Adipose tissue (tissue), 3 donors: ENCODE results near the gene CCNJL. TPM values are rescaled to one million over a fixed set of nuclear protein-coding genes. Genes with fewer than 3 reads are reported as not detected.
"Not testable (repeated sequence)": the region's sequence is repeated elsewhere in the genome, so short reads cannot be mapped to it uniquely, and the experiment has no call there.

ENCODE experiments used
- H3K27ac ChIP-seq: one replicate; pipeline ENCODE4 v1.5.1; 2013; ENCODE audit warnings: low read depth, low read length
- WGBS, 3 donors: extraction: QIAGEN DNeasy Blood & Tissue Kit; methylation state at CpG; one replicate each; pipeline ENCODE4 v1.1.7; 2013; 5-methylcytosine and 5-hydroxymethylcytosine counted together
- polyA plus RNA-seq, 3 donors: library from polyadenylated mRNA; stranded (reverse); fragments of 200-250 nt; gene quantifications; one replicate each; pipeline ENCODE4 v1.2.3, GENCODE V29; 2013
- donor health status: healthy with polysubstance abuse.
- donor health status: Bipolar disorder and iron deficiency.
- donor health status: healthy.

The CCNJL gene
- polyA plus RNA-seq, 3 donors, result 0.09 to 1.3 (median 0.89) TPM

- no peak overlapping the region for H3K27ac ChIP-seq
- WGBS, 3 donors, result 74 to 81% (median 78%) methylated on average over 2 of the region's 2 CpGs
Measured at GRCh38 chr5:160250826-160251225, 61.5 kb downstream of the CCNJL start.

GRCh38 chr5:160250226-160250625 lies 62.1 kb downstream of the CCNJL start:
- 90 to 98% (median 94%) methylated on average over 5 of the region's 5 CpGs for WGBS, 3 donors
- H3K27ac ChIP-seq, result no peak overlapping the region

GRCh38 chr5:160249570-160249969 lies 62.8 kb downstream of the CCNJL start:
- 96 to 100% (median 100%) methylated on average over 1 of the region's 1 CpG for WGBS, 3 donors
- H3K27ac ChIP-seq, result not testable (repeated sequence)

GRCh38 chr5:160245506-160246086 lies 66.8 kb downstream of the CCNJL start:
- no peak overlapping the region for H3K27ac ChIP-seq
- 74 to 86% (median 77%) methylated on average over 9 of the region's 9 CpGs for WGBS, 3 donors

- whole genome bisulfite sequencing, 3 donors, result 72 to 92% (median 89%) methylated on average over 3 of the region's 3 CpGs
Measured at GRCh38 chr5:160242145-160242544, 70.2 kb downstream of the CCNJL start.

GRCh38 chr5:160240350-160240749 lies 72.0 kb downstream of the CCNJL start:
- H3K27ac ChIP-seq, result no peak overlapping the region
- 30 to 43% (median 31%) methylated on average over 3 of the region's 3 CpGs for WGBS, 3 donors

More at GRCh38 chr5:160242145-160242544, 70.2 kb downstream of the CCNJL start:
- H3K27ac ChIP-seq, result no peak overlapping the region

GRCh38 chr5:160237571-160238093 lies 74.7 kb downstream of the CCNJL start:
- WGBS, 3 donors, result 75 to 82% (median 79%) methylated on average over 5 of the region's 5 CpGs
- no peak overlapping the region for H3K27ac ChIP-seq

- H3K27ac ChIP-seq, result no peak overlapping the region
- WGBS, 3 donors, result 66 to 88% (median 81%) methylated on average over 4 to 5 of the region's 5 CpGs
Measured at GRCh38 chr5:160235731-160236130, 76.6 kb downstream of the CCNJL start.

- H3K27ac ChIP-seq, result no peak overlapping the region
- 71 to 92% (median 81%) methylated on average over 5 of the region's 5 CpGs for WGBS, 3 donors
Measured at GRCh38 chr5:160233215-160233614, 79.1 kb downstream of the CCNJL start.

- no peak overlapping the region for H3K27ac ChIP-seq
- WGBS, 3 donors, result 86 to 92% (median 87%) methylated on average over 10 of the region's 10 CpGs
Measured at GRCh38 chr5:160231783-160232342, 80.5 kb downstream of the CCNJL start.

- 74 to 80% (median 75%) methylated on average over 9 of the region's 9 CpGs for WGBS, 3 donors
- no peak overlapping the region for H3K27ac ChIP-seq
Measured at GRCh38 chr5:160230686-160231527, 81.5 kb downstream of the CCNJL start.

- H3K27ac ChIP-seq, result no peak within 1 kb of the TSS
- 72 to 75% (median 72%) methylated on average over 7 of the region's 7 CpGs for WGBS, 3 donors
Measured at GRCh38 chr5:160229190-160229742, 83.1 kb downstream of the CCNJL start, which contains the start of gene FABP6. FABP6 (plus strand) TSS chr5:160229506; CDS start chr5:160229558, 52 bp downstream.

- no peak overlapping the region for H3K27ac ChIP-seq
- 85 to 98% (median 91%) methylated on average over 2 of the region's 2 CpGs for WGBS, 3 donors
Measured at GRCh38 chr5:160227012-160227411, 85.4 kb downstream of the CCNJL start.

GRCh38 chr5:160221082-160221481 lies 91.3 kb downstream of the CCNJL start:
- no peak overlapping the region for H3K27ac ChIP-seq
- WGBS, 3 donors, result 79 to 87% (median 84%) methylated on average over 3 of the region's 3 CpGs

- WGBS, 3 donors, result 58 to 65% (median 60%) methylated on average over 4 of the region's 4 CpGs
- no peak overlapping the region for H3K27ac ChIP-seq
Measured at GRCh38 chr5:160219356-160219755, 93.0 kb downstream of the CCNJL start.

GRCh38 chr5:160213537-160213936 lies 98.8 kb downstream of the CCNJL start:
- H3K27ac ChIP-seq, result no peak overlapping the region
- WGBS, 3 donors, result 73 to 88% (median 77%) methylated on average over 5 of the region's 5 CpGs

GRCh38 chr5:160211352-160211751 lies 101.0 kb downstream of the CCNJL start:
- no peak overlapping the region for H3K27ac ChIP-seq
- 64 to 74% (median 74%) methylated on average over 2 of the region's 2 CpGs for WGBS, 3 donors

- no peak overlapping the region for H3K27ac ChIP-seq
- WGBS, 3 donors, result 78 to 90% (median 87%) methylated on average over 9 of the region's 9 CpGs
Measured at GRCh38 chr5:160210606-160211005, 101.8 kb downstream of the CCNJL start.

GRCh38 chr5:160209917-160210316 lies 102.4 kb downstream of the CCNJL start:
- WGBS, 3 donors, result 65 to 91% (median 89%) methylated on average over 2 of the region's 2 CpGs
- no peak overlapping the region for H3K27ac ChIP-seq
